ENCODE data around the gene SPATA1. TPM values are rescaled to one million over a fixed set of nuclear protein-coding genes. Genes with fewer than 3 reads are reported as not detected.
A peak's percentile ranks its signal among the peaks of the same experiment; 100 is the strongest.

Gene SPATA1
- total and polyA plus RNA-seq, 7 donors: 0.36 to 0.83 (median 0.44) TPM; not detected in 2

GRCh38 chr1:84598418-84598817 lies 92.2 kb downstream of the SPATA1 start:
- intact Hi-C loops (cut with DNase I): no loop called here
- TF ChIP-seq EP300 (IDR thresholded peaks at IDR 0.05): peak in 2 of 4 donors; percentile 33 to 51
- no peak for TF ChIP-seq CTCF (IDR thresholded peaks at IDR 0.05)
- no peak for TF ChIP-seq POLR2A (IDR thresholded peaks at IDR 0.05)
- TF ChIP-seq POLR2AphosphoS5 (IDR thresholded peaks at IDR 0.05): peak in 2 of 4 donors; percentile 24 to 35
- no peak overlapping the region for H3K4me3 ChIP-seq
- peaks cover 0 to 5% (median 0%) of the 10 kb centered on the region in 4 donors for H3K9me3 ChIP-seq
- no peaks in the 10 kb centered on the region for H3K36me3 ChIP-seq
- no peak for DNase-seq
- 77 to 84% methylated on average over 3 of the region's 3 CpGs for WGBS, 2 donors
- H3K27ac ChIP-seq: peak overlapping the region in 3 of 4 donors; percentile 23 to 67 (median 63)
- H3K27me3 ChIP-seq: no peaks in the 10 kb centered on the region
- peaks cover 0 to 28% (median 16%) of the 10 kb centered on the region in 4 donors for H3K4me1 ChIP-seq

DNA sequence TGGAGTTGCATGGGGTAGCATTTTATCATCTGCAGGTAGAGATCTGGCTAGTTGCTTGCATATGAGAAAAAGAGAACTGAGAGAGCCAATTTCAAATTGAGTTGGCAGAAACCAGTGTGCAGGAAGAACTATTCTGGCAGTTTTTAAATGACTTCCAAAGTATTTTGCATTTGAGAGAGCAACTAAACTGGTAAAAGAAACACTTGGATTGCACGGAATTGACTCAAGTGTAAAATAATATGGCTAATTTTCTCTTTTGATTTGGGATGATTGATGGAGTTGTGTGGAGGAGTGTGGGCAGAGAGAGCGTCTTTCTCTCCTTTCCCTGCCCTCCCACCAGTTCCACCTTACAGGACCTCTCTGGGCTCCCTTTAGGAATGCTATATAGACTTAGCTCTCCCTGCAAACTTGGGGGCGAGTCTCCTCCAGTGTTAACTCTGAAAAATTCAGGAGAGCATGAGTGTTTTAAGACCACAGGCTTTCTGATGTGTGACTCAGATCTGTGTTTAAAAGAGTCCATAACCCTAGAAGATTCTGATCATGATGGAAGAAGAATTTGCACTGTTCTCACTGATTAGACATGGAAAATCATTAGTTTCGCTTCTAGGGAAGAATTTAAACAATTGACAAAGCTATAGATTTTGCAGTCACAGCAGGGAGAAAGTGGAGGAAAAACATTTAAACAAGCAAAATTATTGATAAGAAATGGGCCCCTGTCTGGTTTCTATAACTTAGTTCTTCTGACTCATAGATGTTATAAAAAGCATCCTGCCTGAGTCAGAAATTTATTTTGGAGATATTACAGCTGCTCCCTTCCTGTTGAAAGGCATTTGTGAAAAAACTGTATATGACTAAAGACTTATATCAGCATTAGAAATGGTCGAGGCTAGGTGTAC lies 92.9 kb downstream of the SPATA1 start:
- TF ChIP-seq CTCF (IDR thresholded peaks at IDR 0.05): no peak
- TF ChIP-seq POLR2AphosphoS5 (IDR thresholded peaks at IDR 0.05): peak in 2 of 4 donors; percentile 21 to 41
- WGBS, 2 donors: 68 to 75% methylated on average over 5 of the region's 5 CpGs
- no peaks in the 10 kb centered on the region for H3K27me3 ChIP-seq
- H3K4me1 ChIP-seq: peaks cover 0 to 31% (median 20%) of the 10 kb centered on the region in 4 donors
- no peaks in the 10 kb centered on the region for H3K9me3 ChIP-seq
- no peak overlapping the region for H3K4me3 ChIP-seq
- peak overlapping the region; percentile 21 to 67 (median 43) for H3K27ac ChIP-seq
- no peaks in the 10 kb centered on the region for H3K36me3 ChIP-seq
- intact Hi-C loops (cut with DNase I): no loop called here
- no peak for DNase-seq

DNA sequence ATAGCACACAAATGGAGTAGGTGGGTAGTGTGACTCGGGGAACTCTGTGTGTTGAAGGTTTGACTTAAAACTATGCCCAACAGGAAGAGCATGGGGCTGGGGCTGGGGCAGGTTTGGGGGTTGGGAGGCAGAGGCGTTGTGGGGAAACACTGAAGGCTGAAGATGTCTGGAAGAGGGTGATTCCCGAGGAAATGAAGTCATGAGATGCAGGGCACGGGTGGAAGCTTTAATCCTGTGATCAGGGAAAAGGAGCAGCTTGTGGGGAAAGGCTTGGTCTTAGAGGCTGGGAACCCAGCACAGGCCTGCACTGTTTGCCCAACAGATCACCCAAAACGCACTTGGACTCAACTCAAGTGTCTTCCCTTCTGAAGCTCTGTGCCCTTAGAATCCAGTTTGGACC lies 94.6 kb downstream of the SPATA1 start:
- no peaks in the 10 kb centered on the region for H3K27me3 ChIP-seq
- 86 to 89% methylated on average over 5 of the region's 5 CpGs for WGBS, 2 donors
- H3K36me3 ChIP-seq: no peaks in the 10 kb centered on the region
- H3K9me3 ChIP-seq: peaks cover 0 to 12% (median 0%) of the 10 kb centered on the region in 4 donors
- peak overlapping the region in 1 of 4 donors; percentile 67 for H3K27ac ChIP-seq
- peaks cover 0 to 42% (median 27%) of the 10 kb centered on the region in 4 donors for H3K4me1 ChIP-seq
- no peak overlapping the region for H3K4me3 ChIP-seq
- DNase-seq: no peak
- intact Hi-C loops (cut with DNase I): loop anchor here (10.0 kb wide), 2 partner anchors 526 to 666 kb away; no protein-coding TSS in a partner anchor
- no peak for TF ChIP-seq CTCF (IDR thresholded peaks at IDR 0.05)
- TF ChIP-seq EP300 (IDR thresholded peaks at IDR 0.05): no peak
- TF ChIP-seq POLR2A (IDR thresholded peaks at IDR 0.05): no peak
- TF ChIP-seq POLR2AphosphoS5 (IDR thresholded peaks at IDR 0.05): no peak

DNA sequence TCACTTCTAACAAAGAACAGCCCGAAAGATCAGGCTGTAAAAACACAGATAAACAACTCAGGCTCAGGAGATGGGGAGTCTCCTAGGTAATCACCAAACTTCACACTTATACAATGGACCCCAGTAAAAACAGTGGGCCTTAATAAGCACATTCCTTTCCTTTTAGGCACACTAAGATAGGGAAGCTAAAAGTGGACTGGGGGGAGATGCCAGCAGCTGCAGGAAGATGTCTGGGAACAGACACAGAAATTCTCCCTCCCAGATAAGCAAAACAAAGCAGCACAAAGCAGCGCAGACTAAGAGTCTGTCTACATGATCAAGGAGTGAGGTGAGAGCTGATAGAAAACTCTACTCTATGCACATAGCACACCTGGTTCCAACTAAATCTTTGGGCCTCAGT lies 97.0 kb downstream of the SPATA1 start:
- TF ChIP-seq EP300 (IDR thresholded peaks at IDR 0.05) (no peak), CTCF (IDR thresholded peaks at IDR 0.05) (no peak), POLR2AphosphoS5 (IDR thresholded peaks at IDR 0.05) (no peak), POLR2A (IDR thresholded peaks at IDR 0.05) (no peak)
- intact Hi-C loops (cut with DNase I): loop anchor here (10.0 kb wide), 2 partner anchors 528 to 668 kb away; no protein-coding TSS in a partner anchor

More for the DNA sequence above, 97.0 kb downstream of the SPATA1 start:
- Histone ChIP-seq H3K4me1 (peaks cover 0 to 41% (median 26%) of the 10 kb centered on the region in 4 donors), H3K9me3 (peaks cover 0 to 12% (median 0%) of the 10 kb centered on the region in 4 donors), H3K4me3 (peak overlapping the region in 3 of 4 donors; percentile 37 to 42 (median 38)), H3K27me3 (no peaks in the 10 kb centered on the region), H3K36me3 (no peaks in the 10 kb centered on the region), H3K27ac (peak overlapping the region; percentile 61 to 82 (median 76))
- DNase-seq: no peak
- 64 to 68% methylated on average over 2 of the region's 2 CpGs for WGBS, 2 donors

Measured in sigmoid colon (tissue), 7 donors.